GM13976 (cell line): ENCODE data around the gene TBCE.

ENCODE experiments used
- DNase-seq: peaks from one replicate; pipeline ENCODE4 v3.0.0; 2012; ENCODE audit warnings: low spot score
- in situ Hi-C: fragments of 300-500 bp; cut with MboI; formaldehyde crosslinking; loops from one replicate; pipeline ENCODE4 v1.12.0; 2022; ENCODE audit warnings: low sequenced_read_pairs, mixed read lengths, inconsistent platforms; ENCODE audit not compliant: unreplicated experiment
- TF ChIP-seq, protein P1 (sequence below): IDR thresholded peaks from 2 replicates; pipeline ENCODE4 v1.5.1; 2012; ENCODE audit warnings: borderline replicate concordance, mild to moderate bottlenecking; ENCODE audit not compliant: insufficient read depth; ENCODE audit errors: extremely low read depth, missing control alignments, control extremely low read depth

TBCE gene, protein sequence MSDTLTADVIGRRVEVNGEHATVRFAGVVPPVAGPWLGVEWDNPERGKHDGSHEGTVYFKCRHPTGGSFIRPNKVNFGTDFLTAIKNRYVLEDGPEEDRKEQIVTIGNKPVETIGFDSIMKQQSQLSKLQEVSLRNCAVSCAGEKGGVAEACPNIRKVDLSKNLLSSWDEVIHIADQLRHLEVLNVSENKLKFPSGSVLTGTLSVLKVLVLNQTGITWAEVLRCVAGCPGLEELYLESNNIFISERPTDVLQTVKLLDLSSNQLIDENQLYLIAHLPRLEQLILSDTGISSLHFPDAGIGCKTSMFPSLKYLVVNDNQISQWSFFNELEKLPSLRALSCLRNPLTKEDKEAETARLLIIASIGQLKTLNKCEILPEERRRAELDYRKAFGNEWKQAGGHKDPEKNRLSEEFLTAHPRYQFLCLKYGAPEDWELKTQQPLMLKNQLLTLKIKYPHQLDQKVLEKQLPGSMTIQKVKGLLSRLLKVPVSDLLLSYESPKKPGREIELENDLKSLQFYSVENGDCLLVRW

DNA sequence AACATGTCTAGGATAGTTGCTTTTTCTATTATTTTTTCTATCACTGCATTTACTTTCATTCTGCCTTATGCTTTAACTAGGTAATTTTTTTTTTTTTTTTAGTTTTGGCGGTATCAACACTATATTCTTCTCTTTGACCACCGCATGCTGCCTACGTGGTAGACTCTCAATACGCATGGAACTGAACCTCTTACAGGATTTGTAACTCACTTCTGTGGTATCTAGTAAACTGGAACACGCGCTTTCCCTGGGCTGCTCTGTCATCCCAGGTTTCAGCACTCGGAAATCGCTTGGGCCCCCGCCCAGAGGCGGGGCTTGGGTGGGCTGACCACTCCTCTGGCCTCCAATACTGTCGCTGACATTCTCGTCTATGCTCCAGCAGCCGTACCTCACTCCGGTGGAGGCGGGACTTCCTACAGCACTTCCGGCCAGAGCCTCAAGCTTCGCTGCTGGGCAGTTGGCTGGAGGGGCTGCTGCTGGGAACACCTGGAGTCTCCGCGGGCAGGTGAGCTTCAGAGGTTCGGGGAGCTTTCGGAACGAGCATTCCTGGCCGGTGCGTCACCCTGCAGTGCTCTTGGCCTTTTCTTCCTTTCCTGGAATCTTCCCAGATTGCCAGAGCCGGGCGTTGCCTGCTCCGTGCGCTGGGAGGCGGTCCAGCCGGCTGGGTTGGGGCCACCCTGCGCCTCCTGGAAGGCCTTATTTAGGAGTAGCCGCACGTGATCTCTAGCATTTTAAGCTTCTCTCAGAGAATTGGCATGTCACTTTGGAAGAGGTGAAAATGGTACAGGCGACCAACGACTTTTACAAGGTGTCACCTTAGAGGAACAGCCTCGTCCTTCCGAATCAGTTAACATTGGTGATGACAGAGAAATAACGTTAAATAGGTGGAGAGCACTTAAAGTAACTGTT is at the start of gene TBCE:
Gene TBCE (plus strand): TSS at position 428 of the 909 bp plus-strand sequence. CDS start 12,623 bp downstream, outside the sequence.
- TF ChIP-seq, protein P1, sequence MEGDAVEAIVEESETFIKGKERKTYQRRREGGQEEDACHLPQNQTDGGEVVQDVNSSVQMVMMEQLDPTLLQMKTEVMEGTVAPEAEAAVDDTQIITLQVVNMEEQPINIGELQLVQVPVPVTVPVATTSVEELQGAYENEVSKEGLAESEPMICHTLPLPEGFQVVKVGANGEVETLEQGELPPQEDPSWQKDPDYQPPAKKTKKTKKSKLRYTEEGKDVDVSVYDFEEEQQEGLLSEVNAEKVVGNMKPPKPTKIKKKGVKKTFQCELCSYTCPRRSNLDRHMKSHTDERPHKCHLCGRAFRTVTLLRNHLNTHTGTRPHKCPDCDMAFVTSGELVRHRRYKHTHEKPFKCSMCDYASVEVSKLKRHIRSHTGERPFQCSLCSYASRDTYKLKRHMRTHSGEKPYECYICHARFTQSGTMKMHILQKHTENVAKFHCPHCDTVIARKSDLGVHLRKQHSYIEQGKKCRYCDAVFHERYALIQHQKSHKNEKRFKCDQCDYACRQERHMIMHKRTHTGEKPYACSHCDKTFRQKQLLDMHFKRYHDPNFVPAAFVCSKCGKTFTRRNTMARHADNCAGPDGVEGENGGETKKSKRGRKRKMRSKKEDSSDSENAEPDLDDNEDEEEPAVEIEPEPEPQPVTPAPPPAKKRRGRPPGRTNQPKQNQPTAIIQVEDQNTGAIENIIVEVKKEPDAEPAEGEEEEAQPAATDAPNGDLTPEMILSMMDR, result no peak
- in situ Hi-C loops, result no loop called here
- peak; percentile 97 for DNase-seq

DNA sequence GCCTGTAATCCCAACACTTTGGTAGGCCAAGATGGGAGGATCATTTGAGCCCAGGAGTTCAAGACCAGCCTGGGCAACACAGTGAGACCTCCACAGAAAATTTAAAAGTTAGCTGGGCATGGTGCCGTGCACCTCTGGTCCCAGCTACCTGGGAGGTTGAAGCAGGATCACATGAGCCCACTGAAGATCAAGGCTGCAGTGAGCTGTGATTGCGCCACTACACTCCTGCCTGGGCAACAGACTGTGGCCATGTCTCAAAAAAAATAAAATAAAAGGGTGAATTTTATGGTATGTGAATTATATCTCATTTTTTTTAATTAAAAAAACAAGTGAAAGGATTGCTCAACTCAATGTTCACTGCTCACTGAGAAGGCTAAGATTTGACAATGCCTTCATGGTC is 48.0 kb upstream of the TBCE start:
- TF ChIP-seq, protein P1, result no peak
- no peak for DNase-seq
- in situ Hi-C loops, result no loop called here

DNA sequence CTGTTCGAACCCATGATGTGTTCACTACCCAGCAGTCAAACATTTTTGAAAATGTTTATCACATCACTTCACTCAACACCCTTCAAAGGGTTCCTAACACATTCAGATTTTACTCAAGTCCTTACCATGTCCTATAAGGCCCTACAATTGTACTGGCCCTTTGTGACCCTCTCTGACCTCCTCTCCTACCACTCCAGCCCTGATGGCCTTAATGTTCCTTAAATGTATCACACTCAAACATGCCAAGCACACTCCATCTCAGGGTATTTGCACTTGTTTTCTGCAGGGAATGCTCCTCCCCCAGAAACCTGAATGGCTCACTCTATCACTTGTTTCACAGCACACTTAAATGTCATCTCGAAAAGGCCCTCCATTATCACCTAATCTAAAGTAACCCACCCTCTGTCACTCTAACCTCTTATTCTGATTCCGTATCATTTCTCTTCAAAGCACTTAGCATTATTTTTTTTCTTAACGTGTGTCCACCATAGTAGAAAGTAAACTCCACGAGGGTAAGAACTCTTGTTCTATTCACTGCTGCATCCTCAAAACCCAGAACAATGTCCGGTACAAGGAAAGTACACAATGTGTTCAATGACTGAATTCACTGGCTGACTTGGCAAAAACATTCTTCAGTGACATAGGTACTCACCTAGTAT is 46.6 kb upstream of the TBCE start:
- in situ Hi-C loops, result no loop called here
- no peak for DNase-seq
- TF ChIP-seq, protein P1, result no peak

DNA sequence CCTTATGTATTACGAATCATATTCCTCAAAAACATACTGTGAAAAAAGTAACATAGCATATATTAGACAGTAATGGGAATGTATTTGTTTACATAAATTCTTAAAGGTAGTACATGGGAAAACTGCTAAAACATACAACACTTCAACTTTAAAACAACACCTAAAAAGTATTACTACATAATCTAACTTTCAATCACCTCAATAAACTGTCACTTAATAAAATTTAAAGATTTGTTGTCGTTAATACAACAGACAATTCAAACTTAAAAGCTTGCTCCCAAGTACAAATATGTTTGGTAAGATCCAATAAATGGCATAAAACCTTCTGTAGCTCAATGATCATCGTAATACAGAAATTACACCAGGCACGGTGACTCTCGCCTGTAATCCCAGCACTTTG is 42.9 kb upstream of the TBCE start:
- TF ChIP-seq, protein P1, result no peak
- in situ Hi-C loops, result no loop called here
- DNase-seq, result no peak

DNA sequence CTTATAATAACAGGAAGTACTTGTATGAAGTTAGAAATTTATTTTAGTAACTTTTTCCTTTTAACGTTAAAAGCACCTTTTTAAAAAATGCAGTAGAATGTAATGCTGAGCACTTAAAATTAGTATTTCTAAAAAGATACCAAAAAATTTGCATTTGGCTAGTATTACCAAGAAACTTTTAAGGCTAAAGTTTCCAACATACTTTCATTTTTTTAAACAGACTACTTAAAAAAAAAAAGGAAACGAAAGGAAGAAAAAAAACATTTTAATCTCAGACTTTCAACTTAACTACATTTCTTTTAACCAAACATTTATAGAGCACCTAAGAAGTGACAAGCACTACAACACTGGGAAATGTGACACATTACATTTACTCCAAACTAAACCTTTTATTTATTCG is 42.1 kb upstream of the TBCE start:
- TF ChIP-seq, protein P1, result no peak
- no peak for DNase-seq
- in situ Hi-C loops, result no loop called here

DNA sequence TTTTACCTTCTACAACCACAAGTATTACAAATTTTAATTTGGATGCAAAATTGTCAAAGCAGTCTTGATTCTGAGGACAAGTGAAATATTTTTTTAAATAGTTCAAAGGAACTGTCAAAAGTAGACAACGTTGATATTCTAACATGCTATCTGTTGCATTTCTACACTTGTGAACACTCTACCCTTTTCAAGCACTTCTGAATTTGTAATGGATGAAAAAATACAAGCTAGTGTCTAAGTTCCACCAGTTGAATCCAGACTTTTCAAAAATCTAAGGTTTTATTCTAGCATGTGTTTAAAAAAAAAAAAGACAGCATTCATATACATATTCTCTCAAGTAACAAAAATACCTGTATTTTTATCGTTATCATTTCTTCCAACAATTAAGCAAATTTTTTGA is 41.4 kb upstream of the TBCE start:
- in situ Hi-C loops, result no loop called here
- TF ChIP-seq, protein P1, result no peak
- DNase-seq, result no peak
